ENCODE measurements around the gene AK8. TPM values are rescaled to one million over a fixed set of nuclear protein-coding genes. Genes with fewer than 3 reads are reported as not detected.
A peak's percentile ranks its signal among the peaks of the same experiment; 100 is the strongest.

The AK8 gene, protein sequence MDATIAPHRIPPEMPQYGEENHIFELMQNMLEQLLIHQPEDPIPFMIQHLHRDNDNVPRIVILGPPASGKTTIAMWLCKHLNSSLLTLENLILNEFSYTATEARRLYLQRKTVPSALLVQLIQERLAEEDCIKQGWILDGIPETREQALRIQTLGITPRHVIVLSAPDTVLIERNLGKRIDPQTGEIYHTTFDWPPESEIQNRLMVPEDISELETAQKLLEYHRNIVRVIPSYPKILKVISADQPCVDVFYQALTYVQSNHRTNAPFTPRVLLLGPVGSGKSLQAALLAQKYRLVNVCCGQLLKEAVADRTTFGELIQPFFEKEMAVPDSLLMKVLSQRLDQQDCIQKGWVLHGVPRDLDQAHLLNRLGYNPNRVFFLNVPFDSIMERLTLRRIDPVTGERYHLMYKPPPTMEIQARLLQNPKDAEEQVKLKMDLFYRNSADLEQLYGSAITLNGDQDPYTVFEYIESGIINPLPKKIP
- 0.29 and 0.53 TPM in 2 replicates for polyA plus RNA-seq (2011; rRNA removed)
- polyA minus RNA-seq (2011; rRNA and poly(A)+ RNA removed), result 0.43 and 0.67 TPM in 2 replicates

- TF ChIP-seq, protein P1, sequence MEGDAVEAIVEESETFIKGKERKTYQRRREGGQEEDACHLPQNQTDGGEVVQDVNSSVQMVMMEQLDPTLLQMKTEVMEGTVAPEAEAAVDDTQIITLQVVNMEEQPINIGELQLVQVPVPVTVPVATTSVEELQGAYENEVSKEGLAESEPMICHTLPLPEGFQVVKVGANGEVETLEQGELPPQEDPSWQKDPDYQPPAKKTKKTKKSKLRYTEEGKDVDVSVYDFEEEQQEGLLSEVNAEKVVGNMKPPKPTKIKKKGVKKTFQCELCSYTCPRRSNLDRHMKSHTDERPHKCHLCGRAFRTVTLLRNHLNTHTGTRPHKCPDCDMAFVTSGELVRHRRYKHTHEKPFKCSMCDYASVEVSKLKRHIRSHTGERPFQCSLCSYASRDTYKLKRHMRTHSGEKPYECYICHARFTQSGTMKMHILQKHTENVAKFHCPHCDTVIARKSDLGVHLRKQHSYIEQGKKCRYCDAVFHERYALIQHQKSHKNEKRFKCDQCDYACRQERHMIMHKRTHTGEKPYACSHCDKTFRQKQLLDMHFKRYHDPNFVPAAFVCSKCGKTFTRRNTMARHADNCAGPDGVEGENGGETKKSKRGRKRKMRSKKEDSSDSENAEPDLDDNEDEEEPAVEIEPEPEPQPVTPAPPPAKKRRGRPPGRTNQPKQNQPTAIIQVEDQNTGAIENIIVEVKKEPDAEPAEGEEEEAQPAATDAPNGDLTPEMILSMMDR (IDR thresholded peaks at IDR 0.05; ENCODE audit: insufficient read depth, low read depth, low read length), result no peak
- Histone ChIP-seq H3K36me3 (ENCODE audit: control insufficient read depth, insufficient read depth, low read length) (no peaks in the 10 kb centered on the region), H3K27me3 (ENCODE audit: control insufficient read depth, insufficient read depth, low read length) (no peaks in the 10 kb centered on the region), H3K4me3 (ENCODE audit: low read depth, low read length) (peak within 1 kb of the TSS; percentile 95)
- CTCF ChIA-PET, result interaction anchor here (3.6 kb wide), 1 partner anchor 24 kb away, joined by 15 read pairs; no protein-coding TSS in a partner anchor
- POLR2A ChIA-PET, result no interaction called here
- DNase-seq (ENCODE audit: low read depth), result no peak
Observed at GRCh38 chr9:132877824-132878694, at the start of gene AK8. TSS of gene AK8 (minus strand) at chr9:132878284. CDS start at chr9:132878255, 29 bp downstream.

- peaks cover 11% of the 10 kb centered on the region for H3K36me3 ChIP-seq (ENCODE audit: control insufficient read depth, insufficient read depth, low read length)
- CTCF ChIA-PET, result interaction anchor here (1.0 to 3.2 kb wide), 2 partner anchors 26 to 44 kb away, joined by 3 to 13 read pairs; no protein-coding TSS in a partner anchor
- DNase-seq (ENCODE audit: low read depth), result no peak
- TF ChIP-seq, protein P1 (IDR thresholded peaks at IDR 0.05; ENCODE audit: insufficient read depth, low read depth, low read length), result no peak
- no peaks in the 10 kb centered on the region for H3K27me3 ChIP-seq (ENCODE audit: control insufficient read depth, insufficient read depth, low read length)
- H3K4me3 ChIP-seq (ENCODE audit: low read depth, low read length), result no peak overlapping the region
- POLR2A ChIA-PET, result no interaction called here
Observed at GRCh38 chr9:132927704-132928103, 49.6 kb upstream of the AK8 start.

GRCh38 chr9:132923346-132923902 lies 45.3 kb upstream of the AK8 start:
- Histone ChIP-seq H3K27me3 (ENCODE audit: control insufficient read depth, insufficient read depth, low read length) (no peaks in the 10 kb centered on the region), H3K4me3 (ENCODE audit: low read depth, low read length) (no peak overlapping the region), H3K36me3 (ENCODE audit: control insufficient read depth, insufficient read depth, low read length) (peaks cover 24% of the 10 kb centered on the region)
- TF ChIP-seq, protein P1 (IDR thresholded peaks at IDR 0.05; ENCODE audit: insufficient read depth, low read depth, low read length), result no peak
- ChIA-PET CTCF (interaction anchor here (0.6 to 1.2 kb wide), 2 partner anchors 21 to 655 kb away, joined by 3 to 4 read pairs; no protein-coding TSS in a partner anchor), POLR2A (no interaction called here)
- no peak for DNase-seq (ENCODE audit: low read depth)

GRCh38 chr9:132919614-132920268 lies 41.7 kb upstream of the AK8 start:
- peaks cover 26% of the 10 kb centered on the region for H3K36me3 ChIP-seq (ENCODE audit: control insufficient read depth, insufficient read depth, low read length)
- H3K27me3 ChIP-seq (ENCODE audit: control insufficient read depth, insufficient read depth, low read length), result no peaks in the 10 kb centered on the region
- DNase-seq (ENCODE audit: low read depth), result no peak
- TF ChIP-seq, protein P1 (IDR thresholded peaks at IDR 0.05; ENCODE audit: insufficient read depth, low read depth, low read length), result no peak
- POLR2A ChIA-PET, result no interaction called here
- no peak overlapping the region for H3K4me3 ChIP-seq (ENCODE audit: low read depth, low read length)
- CTCF ChIA-PET, result interaction anchor here (0.6 to 6.9 kb wide), 7 partner anchors 10 to 59 kb away, joined by 3 to 50 read pairs (median 4); partner anchors contain the start of gene GFI1B
